Dedifferentiated amniotic fluid mesenchymal stem cell (primary cell): ENCODE measurements around the gene OSBPL8.
"Not testable (repeated sequence)": the region's sequence is repeated elsewhere in the genome, so short reads cannot be mapped to it uniquely, and the experiment has no call there.

Experiments used
- DNase-seq: peaks from one replicate; pipeline ENCODE4 v3.0.0-alpha.2; 2016; ENCODE audit errors: extremely low spot score

OSBPL8 gene

DNA sequence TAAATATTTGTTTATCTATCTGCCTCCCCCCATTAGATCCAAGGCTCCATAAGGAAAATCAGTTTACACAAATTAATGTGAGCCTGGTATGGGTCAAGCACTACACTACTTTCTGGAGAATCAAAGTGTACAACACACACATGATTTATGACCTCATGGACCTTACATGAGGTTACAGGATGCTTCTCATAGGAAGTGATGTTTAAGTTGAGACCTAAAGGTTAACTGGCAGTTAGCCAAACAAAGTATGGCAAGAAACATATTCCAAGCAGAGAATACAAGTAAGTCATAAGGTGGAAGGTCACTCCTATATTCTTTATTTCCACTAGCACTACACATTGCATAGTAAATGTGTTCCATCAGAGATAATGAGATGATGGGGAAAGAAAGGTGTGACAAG, 39.2 kb downstream of the OSBPL8 start:
- DNase-seq = no peak

DNA sequence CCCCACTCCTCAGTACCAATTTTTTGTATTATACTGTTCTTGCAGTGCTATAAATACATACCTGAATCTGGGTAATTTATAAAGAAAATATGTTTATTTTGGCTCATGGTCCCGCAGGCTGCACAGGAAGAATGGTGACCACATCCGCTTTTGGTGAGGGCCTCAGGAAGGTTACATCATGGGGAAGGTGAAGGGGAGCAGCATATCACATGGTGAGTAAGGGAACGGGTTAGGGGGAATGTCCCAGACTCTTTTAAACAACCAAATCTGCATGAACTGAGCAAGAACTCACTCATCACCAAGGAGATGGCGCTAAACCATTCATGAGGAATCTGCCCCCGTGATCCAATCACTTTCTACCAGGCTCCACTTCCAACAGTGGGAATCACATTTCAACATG, 40.0 kb downstream of the OSBPL8 start:
- DNase-seq = no peak

DNA sequence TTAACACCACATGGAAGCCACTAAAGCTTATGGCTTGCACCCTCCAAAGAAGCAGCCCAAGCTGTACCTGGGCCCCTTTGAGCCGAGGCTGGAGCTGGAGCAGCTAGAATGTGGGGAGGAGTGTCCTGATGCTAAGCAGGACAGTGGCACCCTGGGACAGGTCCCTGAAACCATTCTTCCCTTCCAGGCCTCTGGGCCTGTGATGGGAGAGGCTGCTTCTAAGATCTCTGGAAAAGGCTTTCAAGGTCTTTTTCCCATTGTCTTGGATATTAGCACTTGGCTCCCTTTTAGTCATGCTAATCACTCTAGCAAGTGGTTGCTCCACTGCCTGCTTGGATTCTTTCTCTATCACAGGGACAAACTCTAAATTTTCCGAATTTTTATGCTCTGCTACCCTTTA, 40.9 kb downstream of the OSBPL8 start:
- no peak for DNase-seq

DNA sequence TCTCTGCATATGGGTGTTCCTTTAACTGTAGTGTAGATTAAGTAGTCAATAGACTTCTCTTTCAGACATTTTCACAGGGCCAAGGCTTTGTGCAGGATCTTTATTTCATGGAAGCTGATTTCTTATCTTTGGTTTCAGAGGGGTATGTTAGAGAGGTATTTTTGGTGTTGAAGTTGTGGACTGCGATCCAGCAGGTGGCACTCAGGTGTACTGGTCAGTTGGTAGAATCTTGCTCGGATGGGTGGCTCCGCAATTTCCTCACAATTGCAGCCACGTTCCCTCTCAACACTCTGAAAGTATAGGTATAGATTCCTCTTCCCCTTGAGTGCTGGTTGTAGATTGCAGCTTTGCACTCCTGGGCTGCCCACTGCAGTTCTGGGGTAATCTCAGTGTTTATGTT, 44.3 kb downstream of the OSBPL8 start:
- DNase-seq = no peak

DNA sequence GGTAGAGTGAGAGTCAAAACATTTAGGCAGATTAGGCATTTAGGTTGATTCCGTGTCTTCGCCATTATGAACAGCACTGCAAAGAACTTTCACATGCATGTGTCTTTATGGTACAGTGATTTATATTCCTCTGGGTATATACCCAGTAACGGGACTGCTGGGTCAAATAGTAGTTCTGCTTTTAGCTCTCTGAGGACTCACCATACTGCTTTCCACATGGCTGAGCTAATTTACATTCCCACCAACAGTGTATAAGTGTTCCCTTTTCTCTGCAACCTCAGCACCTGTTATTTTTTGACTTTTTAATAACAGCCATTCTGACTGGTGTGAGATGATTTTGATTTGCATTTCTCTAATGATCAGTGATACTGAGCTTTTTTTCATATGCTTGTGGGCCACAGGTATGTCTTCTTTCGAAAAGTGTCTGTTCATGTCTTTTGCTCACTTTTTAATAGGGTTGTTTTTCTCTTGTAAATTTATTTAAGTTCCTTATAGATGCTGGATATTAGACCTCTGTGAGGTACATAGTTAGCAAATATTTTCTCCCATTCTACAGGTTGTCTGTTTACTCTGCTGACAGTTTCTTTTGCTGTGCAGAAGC, 48.4 kb downstream of the OSBPL8 start:
- not testable (repeated sequence) for DNase-seq

DNA sequence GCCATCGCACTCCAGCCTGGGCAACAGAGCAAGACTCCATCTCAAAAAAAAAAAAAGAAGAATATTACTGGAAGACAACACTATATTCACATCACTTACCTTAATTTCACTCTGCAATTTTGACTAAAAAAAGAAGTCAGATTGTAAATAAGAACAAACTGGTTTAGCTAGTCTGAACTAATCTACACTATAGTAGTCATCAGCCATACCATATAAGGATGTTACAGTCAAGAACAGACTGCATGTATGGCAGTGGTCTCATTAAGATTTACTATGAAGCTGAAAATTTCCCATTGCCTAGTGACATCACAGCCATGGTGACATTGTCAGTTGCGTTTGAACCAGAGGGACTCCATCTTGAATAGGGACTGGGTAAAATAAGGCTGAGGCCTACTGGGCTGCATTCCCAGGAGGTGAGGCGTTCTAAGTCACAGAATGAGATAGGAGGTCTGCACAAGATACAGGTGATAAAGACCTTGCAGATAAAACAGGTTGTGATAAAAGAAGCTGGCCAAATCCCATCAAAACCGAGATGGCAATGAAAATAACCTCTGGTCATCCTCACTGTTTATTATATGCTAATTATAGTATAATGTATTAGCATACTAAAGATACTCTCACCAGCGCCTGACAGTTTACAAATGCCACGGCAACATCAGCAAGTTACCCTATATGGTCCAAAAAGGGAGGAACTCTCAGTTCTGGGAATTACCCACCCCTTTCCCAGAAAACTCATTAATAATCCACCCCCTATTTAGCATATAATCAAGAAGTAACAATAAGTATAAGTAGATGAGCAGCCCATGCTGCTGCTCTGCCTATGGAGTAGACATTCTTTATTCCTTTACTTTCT, 51.2 kb downstream of the OSBPL8 start:
- DNase-seq = no peak

DNA sequence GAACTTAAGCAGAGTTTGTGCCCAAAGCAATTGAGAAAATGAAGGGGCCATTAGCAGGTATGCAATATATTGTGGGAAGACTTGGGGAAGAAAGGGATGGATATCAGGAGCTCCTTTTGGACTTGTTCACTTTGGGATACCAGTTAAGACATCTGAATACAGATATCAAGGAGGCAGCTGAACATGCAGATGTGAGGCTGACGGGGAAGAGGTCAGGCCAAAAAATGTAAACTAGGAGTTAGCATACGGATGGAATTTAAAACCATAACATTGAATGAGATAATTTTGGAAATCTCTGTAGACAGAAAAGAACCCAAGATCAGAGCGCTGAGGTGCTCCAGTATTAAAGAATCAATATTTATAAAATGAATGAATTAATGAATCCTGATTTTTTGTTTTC, 53.4 kb downstream of the OSBPL8 start:
- no peak for DNase-seq

DNA sequence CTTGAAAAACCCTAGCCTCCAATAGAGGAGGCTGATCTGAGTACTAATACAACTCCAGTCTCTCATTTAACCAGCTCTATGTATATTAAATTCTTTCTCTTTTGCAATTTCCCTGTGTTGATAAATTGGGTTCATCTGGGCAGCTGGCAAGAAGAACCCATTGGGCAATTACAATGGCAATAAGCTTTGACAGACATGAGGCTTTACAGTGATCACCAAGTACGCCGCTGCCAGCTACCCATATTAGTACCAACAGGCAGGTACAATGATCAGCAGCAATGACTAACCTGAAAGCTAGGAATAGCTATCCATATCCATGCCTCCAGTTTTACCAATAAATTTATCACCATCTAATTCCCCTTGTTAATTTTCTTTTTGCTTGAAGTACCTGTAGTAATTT, 54.5 kb downstream of the OSBPL8 start:
- no peak for DNase-seq

DNA sequence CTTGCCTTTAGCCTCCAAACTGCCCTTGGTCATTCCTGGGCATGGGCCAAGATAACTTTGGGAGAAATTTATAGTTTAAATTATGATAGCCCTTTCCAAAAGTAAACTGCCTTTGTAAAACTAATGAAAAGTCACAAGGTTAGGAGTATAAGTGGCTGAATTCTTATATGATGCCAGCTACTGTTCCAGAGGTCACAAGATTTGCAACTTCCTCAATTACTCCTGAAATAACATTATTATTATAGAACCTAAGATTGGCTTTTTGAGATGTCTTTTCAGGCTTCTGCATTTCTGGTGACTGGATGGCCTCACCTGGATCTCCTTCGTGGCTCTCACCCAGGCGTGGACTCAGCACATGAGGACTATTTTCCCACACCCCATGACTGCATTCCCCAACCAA, 55.0 kb downstream of the OSBPL8 start:
- no peak for DNase-seq

DNA sequence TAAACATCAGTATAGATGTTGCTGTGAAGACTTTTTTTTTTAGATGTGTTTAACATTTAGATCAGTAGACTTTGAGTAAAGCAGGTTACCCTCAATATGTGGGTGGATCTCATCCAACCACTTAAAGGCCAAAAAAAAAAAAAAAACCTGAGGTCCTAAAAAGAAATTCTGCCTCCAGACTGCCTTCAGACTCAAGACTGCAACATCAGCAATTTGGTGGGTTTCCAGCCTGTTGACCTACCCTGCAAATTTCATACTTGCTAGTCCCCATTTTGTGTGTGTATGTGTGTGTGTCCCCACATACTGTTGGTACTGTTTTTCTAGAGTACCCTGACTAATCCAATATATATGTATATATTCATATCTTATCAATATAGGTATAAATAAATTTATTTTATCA, 55.6 kb downstream of the OSBPL8 start:
- no peak for DNase-seq

DNA sequence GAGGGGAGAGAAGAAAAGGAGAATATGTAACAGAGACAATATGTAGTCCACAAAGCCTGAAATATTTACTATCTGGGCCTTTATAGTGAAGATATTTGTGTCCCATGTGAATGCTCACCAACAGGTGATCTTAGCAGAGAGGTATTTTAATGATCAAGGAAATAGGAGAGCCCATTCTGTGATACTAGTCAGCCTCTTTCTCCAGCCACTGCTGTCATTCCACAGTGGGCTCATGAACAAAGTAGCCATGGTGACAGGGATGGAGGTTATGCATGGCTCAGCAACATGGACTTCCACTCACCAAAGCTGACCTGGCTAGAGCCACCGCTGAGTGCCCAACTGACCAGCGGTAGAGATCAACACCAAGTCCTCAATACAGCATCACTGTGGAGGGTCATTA, 58.2 kb downstream of the OSBPL8 start:
- DNase-seq = no peak

DNA sequence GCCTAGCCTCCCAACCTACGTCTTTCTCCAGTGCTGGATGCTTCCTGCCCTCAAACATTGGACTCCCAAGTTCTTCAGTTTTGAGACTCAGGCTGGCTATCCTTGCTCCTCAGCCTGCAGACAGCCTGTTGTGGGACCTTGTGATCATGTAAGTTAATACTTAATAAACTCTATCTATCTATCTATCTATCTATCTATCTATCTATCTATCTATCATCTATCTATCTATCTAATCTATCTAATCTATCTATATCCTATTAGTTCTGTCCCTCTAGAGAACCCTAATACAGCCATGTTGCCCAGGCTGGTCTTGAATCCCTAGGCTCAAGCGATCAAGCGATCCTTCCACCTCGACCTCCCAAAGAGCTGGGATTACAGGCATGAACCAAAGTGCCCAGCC, 60.4 kb downstream of the OSBPL8 start:
- not testable (repeated sequence) for DNase-seq

DNA sequence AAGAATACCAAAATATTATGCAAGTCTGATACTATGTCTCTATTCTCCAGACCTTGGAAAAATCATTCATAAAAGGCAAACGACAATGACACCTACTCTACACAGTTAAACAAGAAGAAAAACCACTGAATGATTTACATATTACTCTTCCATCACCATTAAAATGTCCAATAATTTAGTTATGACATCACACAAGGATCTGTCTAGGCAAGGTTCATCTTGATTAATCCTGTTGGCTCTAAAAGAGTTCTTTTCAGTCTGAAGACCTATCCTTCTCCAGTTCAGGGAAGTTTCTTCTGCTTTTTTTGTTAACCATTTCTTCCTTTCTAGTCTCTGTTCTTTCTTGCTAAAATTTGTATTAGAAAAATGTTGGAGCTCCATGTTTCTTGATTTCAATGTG, 64.0 kb downstream of the OSBPL8 start:
- DNase-seq = no peak

DNA sequence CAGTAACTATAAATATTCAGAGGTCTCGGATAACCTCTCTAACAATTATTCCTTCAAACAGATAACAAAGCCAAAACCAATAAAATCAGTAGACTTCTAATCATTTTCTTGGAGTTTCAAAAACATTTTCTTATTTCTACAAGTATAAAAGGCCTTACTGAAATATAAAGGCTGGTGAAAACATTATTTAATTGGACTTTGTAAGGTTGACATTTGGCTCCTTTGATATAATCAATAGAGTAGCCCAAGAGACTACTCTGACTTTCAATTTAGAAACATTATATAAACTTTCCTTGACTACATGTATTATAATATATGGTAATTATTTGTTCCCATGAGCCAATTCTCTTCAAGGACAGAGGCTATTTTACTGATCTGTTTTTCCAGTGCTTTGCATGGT, 68.3 kb downstream of the OSBPL8 start:
- DNase-seq = no peak

DNA sequence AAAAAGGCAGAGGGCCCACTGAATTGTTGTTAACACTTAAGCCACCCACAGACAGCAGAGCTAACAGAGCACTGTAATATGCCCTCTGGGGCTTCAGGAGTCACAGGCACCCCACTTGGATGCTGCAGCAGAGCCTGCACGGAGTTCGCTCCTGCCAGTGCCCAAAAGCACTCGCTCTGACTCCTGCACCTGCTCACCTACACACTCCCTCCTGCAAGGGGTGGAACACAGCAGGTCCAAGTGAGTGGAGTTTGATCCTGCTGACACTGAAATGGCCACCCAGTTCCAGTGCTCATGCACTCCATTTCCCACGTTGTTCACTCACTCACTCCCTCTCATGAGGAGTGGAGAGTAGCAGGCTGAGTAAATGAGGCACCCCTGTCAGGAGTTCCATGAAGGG, 68.8 kb downstream of the OSBPL8 start:
- DNase-seq = no peak

DNA sequence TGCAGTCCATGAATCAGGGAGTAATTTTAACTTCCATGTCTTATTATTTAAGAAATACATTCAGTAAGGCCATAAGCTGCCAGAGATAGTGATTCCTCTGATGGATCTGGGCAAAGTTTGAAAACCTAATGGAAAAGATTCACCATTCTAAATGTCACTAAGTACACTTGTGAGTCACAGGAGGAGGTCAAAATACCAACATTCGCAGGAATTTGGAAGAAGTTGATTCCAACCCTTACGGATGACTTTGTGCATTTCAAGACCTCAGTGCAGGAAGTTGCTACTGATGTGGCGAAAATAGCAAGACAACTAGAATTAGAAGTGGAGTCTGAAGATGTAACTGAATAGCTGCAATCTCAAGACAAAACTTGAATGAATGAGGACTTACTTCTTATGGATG, 69.8 kb downstream of the OSBPL8 start:
- no peak for DNase-seq

DNA sequence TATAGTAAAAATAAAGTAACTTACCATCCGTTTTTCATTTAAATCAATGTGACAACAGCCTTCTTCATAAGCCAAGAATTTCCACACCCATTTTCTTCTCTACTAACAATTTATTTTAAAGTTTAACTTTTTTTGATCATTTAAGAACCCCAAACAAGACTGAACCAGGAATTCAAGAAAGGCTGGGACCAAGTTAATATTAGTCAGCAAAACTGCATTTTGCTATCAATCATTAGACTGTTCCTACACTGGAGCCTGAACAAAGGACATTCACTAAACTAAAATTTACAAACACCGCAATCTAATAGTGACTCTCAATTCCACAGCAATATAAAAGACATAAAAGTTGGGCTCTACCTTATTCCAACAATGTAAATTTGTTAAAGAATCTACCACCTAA, 73.6 kb downstream of the OSBPL8 start:
- DNase-seq = no peak

DNA sequence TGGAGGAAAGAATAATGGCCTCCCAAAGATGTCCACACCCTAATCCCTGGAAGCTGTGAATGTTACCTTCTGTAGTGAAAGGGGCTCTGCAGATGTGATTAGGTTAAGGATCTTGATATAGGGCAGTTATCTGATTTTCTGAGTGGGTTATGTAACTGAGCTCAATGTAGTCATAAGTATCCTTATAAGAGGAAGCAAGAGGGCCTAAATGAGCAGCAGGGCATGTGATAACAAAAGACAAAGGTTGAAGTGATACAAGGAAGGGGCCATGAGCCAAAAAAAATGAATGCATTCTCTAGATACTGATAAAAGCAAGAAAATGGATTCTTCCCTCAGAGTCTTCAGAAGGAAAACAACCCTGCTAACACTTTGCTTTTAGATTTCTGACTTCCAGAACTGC, 78.8 kb downstream of the OSBPL8 start:
- no peak for DNase-seq

DNA sequence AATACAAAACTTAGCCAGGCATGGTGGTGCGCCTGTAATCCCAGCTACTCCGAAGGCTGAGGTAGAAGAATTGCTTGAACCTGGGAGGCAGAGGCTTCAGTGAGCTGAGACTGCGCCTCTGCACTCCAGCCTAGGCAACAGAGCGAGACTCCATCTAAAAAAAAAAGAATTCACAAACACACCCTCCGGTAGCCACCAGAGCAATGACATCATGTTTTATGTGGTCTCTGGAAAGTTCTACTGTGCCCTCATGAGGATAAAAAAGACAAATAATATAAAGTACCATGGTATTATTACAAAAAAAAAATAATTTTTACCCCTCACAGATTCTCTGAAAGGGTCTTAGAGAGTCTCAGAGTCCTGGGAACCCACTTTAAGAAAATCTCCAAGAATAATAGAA, 81.5 kb downstream of the OSBPL8 start:
- no peak for DNase-seq

DNA sequence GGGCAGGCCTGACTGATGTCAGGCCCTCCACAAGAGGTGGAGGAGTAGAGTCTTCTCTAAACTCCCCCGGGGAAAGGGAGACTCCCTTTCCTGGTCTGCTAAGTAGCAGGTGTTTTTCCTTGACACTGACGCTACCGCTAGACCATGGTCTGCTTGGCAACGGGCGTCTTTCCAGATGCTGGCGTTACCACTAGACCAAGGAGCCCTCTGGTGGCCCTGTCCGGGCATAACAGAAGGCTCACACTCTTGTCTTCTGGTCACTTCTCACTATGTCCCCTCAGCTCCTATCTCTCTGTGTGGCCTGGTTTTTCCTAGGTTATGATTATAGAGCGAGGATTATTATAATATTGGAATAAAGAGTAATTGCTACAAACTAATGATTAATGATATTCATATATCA, 86.7 kb downstream of the OSBPL8 start:
- DNase-seq = not testable (repeated sequence)

DNA sequence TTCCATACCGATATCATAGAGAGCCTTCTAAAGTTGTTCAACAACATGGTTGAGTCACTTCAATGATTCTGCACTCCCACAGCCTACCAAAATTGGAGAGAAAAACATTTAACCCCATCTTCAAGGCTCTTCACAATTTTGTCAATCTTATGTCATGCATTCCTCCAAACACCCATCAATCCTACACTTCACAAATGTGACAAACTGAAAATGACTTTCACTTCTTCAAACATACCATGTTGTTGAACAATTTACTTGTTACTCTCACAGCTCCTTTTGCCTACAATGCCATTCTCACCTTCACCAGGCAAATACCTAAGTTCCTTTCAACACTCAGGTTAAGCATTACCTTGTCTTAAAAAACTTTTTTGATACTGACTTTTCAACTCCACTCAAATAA, 88.0 kb downstream of the OSBPL8 start:
- no peak for DNase-seq

DNA sequence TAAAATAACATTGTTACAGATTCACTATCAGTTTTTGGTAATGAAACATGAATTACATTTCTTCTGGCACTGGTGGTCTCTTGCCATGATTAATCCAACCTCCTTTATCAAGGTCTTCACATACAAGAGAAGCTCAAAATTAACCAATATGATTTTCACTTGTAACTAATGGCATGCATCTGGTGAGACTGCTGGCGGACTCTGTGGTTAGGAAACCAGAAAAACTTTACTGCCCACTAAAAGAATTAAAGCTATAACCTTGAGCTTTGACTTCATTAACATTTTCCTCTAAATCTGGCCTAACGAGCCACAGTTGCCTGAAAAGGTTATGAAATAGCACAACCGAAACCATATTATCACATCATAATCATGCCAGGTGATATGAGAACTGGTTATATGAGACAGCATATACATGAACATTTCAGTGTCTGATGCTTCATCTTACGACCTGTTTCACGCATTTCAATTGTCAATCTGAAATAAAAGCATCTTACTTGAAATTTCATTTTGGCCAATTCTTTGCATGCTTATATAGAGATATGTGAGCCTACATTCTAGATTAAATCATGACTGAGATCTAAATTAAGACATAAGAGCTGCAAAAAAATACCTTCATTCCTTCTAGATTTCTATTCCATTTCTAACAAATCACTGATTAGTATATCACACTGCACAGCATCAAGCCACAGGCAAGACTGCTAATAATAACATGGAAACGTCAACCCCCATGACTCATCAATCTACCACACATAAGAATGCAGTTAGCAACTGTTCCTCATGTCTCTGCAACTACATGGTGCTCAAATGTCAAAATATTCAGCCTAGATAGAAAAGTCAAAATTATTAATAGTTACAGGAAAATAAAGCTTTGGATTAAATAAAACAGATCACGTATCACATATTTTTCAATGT, 89.3 kb downstream of the OSBPL8 start:
- peak; percentile 72 for DNase-seq
